DMS153 treated with DMSO at 0.1 percent for 48 hours (cell line): ENCODE data around the gene MRPS24.
"Not testable (repeated sequence)": the region's sequence is repeated elsewhere in the genome, so short reads cannot be mapped to it uniquely, and the experiment has no call there.

Experiments used
- DNase-seq: peaks from one replicate; lab custom pipeline; 2025; ENCODE audit not compliant: unreplicated experiment; lab: John Stamatoyannopoulos, UW

Gene MRPS24

GRCh38 chr7:43869006-43869866 is at the start of gene MRPS24:
Gene MRPS24, minus strand, starts transcription at chr7:43869517. Its CDS starts 22 bp downstream, at chr7:43869495.
- peak; percentile 98 for DNase-seq

DNA sequence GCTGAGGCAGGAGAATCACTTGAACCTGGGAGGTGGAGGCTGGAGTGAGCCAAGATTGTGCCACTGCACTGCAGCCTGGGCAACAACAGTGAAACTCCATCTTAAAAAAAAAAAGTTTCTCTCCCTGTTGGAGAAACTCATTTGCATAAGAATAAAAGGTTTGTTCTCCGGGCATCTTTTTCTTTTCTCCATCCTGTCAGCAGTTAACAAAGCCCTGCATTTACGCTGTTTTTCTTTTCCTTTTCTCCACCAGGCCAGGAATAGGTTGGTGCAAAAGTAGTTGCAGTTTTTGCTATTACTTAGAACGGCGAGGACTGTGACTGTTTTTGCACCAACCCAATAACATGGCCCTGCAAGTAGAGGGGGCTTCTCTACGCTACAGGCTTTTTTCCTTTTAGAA is 46.6 kb upstream of the MRPS24 start:
- no peak for DNase-seq

GRCh38 chr7:43914795-43915194 is 45.5 kb upstream of the MRPS24 start:
- no peak for DNase-seq

- DNase-seq: peak; percentile 41
These were observed 37.2 kb upstream of the MRPS24 start, which contains the start of gene URGCP for GRCh38 chr7:43906331-43907010. Gene URGCP, minus strand, starts transcription at chr7:43906596. Its CDS starts 21 bp downstream, at chr7:43906575.

- peak; percentile 5 for DNase-seq
These were observed 36.6 kb upstream of the MRPS24 start for GRCh38 chr7:43905956-43906330.

GRCh38 chr7:43905209-43905946 is 36.1 kb upstream of the MRPS24 start:
- no peak for DNase-seq

DNA sequence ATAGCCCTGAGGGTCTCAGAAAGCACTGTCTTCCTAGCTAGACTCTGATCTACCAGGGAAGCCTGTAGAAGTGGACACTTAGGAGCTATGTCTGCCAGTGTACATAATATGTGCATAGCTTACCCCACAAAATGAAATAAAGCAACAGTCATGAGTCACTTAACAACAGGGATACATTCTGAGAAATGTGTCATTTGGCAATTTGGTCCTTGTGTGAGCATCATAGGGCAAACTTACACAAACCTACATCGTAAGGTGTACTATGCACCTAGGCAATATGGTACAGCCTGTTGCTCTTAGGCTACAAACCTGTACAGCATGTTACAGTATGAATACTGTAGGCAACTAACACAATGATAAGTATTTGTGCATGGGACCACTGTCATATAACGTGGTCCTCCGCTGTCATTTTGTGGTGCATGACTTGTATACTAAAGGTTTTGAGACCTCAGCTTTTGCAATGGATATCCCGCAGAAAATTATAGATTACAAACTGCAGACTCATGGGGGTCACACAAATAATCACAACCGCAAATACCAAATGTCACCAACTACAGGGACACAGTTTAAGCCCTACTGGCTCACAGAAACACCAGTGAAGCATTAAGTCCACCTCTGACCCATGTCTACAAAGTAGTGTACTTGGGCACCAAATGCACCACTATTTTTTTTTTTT is 35.4 kb upstream of the MRPS24 start:
- DNase-seq: no peak

DNA sequence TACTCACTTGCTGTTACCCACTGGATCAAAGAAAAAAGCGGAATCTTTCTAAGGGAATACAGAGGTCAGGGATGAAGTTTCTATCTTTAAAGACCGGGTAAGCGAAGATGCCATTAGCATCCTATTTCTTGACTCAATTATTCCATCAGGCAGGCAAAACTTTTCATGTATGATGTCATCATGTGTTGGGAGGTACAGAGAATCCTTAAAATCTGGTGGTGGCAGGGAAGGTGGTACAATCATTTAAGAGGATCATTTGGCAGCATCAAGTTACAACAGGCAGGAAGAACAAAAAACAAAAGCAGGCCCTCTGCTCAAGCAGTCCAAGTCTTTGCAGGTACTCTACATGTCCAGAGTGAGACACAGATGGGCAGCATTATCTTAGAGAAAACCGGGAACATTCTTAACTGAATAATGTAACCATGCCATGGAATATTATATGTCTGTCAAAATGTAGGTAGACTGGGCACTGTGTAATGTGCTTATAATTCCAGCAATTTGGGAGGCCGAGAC is 33.3 kb upstream of the MRPS24 start:
- DNase-seq: no peak

DNA sequence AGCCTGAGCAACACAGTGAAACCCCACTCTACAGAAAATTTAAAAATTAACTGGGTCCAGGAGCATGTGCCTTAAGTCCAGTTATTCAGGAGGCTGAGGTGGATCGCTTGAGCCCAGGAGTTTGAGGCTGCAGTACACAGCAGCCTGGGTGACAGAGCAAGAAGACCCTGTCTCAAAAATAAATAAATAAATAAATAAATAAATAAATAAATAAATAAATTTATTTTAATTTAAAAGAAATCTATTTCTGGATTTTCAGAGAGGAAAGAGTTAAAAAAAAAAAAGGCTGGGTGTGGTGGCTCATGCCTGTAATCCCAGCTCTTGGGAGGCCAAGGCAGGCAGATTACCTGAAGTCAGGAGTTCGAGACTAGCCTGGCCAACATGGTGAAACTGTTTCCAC is 29.3 kb upstream of the MRPS24 start:
- DNase-seq: not testable (repeated sequence)

DNA sequence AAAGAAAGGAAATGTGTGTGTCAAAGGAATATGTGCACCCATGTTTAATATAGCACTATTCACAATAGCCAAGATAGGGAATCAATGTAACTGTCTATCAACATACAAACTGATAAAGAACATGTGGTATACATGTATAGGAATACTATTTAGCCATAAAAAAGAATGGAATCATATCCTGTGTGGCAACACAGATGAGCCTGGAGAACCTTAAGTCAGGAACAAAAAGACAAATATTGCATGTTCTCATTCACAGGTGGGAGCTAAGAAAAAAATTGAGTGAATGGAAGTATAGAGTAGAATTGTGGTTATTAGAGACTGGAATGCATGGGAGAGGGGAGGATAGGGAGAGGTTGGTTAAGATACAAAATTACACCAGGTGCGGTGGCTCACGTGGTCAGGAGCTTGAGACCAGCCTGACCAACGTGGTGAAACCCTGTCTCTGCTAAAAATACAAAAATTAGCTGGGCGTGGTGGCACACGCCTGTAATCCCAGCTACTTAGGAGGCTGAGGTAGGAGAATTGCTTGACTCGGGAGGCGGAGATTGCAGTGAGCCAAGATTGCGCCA is 26.6 kb upstream of the MRPS24 start:
- DNase-seq: no peak

GRCh38 chr7:43891069-43891955 is 22.0 kb upstream of the MRPS24 start:
- no peak for DNase-seq

DNA sequence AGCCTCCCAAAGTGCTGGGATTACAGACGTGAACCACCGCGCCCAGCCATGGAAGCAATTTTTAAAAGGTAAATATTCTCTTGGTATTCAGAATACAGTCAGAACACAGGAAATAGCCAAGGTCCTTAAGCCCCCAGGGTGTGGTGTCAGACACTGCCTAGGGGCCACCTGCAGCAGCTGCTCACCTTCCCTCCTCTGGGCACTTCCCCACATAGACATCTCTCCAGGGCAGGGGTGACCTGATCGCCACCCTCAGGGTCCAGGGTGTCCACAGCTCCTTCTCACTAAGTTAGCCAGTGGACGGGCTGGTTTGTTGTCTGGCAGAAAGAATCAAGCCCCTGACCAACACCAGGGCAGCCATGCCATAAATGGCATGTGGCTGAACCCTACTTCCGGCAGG is 21.2 kb upstream of the MRPS24 start:
- no peak for DNase-seq

DNA sequence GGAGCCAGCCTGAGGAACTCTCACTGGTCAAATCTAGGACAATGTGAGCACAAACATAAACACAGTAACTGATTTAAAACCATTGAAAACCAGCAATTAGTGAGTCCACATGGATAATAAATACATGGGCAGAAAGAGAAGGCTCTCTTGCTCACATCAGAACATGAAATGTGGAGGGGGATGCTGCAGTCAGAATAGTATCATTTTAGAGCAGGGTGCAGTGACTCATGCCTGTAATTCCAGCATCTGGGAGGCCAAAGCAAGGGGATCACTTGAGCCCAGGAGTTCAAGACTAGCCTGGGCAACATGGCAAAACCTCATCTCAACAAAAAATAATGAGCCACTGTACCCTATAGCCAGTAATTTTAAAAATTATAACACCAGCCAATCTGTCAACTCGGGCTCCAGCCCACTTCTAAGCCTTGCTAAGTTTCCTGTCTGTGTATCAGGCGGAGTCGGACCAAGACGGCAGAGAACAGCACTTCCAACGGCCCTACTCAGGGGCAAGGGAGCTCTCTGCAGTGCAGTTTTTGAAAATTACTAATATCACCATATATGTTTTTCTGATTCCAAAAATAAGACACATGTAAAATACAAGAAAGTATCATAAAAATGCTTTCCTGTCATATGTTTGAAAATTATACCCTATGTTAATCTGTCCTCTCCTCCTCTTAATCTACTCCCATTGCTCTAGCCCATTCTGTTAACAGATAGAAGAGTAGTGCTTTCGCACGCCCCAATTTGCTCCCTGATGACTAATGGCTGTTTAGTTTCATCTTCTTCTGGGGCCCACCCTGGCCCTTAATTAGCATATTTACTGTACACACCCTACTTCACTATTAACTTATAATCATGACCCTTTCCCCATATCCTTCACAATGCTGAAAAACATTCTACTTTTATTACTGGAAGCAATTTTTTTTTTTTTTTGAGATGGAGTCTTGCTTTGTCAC is 20.0 kb upstream of the MRPS24 start:
- no peak for DNase-seq

DNA sequence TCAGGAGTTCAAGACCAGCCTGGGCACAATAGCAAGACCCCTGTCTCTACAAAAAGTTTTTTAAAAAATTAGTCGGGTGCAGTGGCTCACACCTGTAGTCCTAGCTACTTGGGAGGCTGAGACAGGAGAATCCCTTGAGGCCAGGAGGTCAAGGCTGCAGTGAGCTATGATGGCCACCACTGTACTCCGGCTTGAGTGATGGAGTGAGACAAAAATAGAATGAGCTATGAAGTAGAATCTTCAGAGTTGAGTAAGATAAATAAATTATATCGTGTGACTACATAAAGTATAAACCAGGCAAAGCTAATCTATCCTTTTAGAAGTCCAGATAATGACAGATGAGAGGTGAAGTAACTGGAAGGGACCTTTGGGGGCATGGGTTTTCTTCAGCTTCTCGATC is 15.3 kb upstream of the MRPS24 start:
- DNase-seq: no peak

DNA sequence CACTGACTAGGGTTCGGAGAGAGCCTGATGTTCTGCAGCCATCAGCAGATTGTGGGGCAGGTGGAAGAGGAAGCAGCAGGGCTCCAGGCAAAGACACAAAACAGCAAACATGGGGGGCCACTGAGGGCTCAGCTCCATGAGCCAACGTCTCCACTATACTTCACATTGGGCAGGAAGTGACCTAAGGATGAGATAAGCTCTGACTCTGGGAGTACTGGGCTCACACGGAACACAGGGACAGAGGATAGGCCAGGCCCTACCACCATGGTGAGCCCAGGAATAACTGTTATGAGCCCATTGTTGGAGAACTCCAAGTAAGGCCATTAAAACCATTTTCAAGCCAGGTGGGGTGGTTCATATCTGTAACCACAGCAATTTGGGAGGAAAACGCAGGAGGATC is 14.9 kb upstream of the MRPS24 start:
- no peak for DNase-seq

GRCh38 chr7:43880596-43880995 is 11.3 kb upstream of the MRPS24 start:
- no peak for DNase-seq

GRCh38 chr7:43879477-43879876 is 10.2 kb upstream of the MRPS24 start:
- DNase-seq: no peak

- no peak for DNase-seq
These were observed 9.6 kb upstream of the MRPS24 start for GRCh38 chr7:43878867-43879266.
